OCI-LY1 (cell line): ENCODE results near the gene PTCD1.
"Not testable (repeated sequence)": the region's sequence is repeated elsewhere in the genome, so short reads cannot be mapped to it uniquely, and the experiment has no call there.

Experiments used
- H2AFZ ChIP-seq: fragments of 200-600 bp; sonication (generic), shearing (Covaris generic); 2 replicates; pipeline ENCODE4 v1.6.0; 2014; ENCODE audit warnings: antibody characterized with exemption, mild to moderate bottlenecking, low read length
- H3F3A ChIP-seq: fragments of 200-600 bp; sonication (generic), shearing (Covaris generic); 2 replicates; pipeline ENCODE4 v1.6.0; 2014; ENCODE audit warnings: mild to moderate bottlenecking, antibody characterized with exemption, low read length, moderate library complexity; ENCODE audit not compliant: insufficient read depth
- H3K27ac ChIP-seq: fragments of 200-600 bp; sonication (generic); 2 replicates; pipeline ENCODE4 v1.5.1; 2014; ENCODE audit warnings: low read length, mixed run types, mild to moderate bottlenecking, low read depth; ENCODE audit not compliant: poor library complexity, severe bottlenecking
- H3K27me3 ChIP-seq: fragments of 200-600 bp; sonication (generic); 2 replicates; pipeline ENCODE4 v1.6.0; 2014; ENCODE audit warnings: antibody characterized with exemption, mild to moderate bottlenecking, low read length, moderate library complexity; ENCODE audit not compliant: insufficient read depth
- H3K36me3 ChIP-seq: fragments of 200-600 bp; sonication (generic); 2 replicates; pipeline ENCODE4 v1.6.1; 2014; ENCODE audit warnings: mild to moderate bottlenecking, antibody characterized with exemption, low read length, moderate library complexity, mixed read lengths; ENCODE audit not compliant: insufficient read depth
- H3K4me1 ChIP-seq: fragments of 200-600 bp; sonication (generic); 2 replicates; pipeline ENCODE4 v1.5.1; 2014; ENCODE audit warnings: mild to moderate bottlenecking, low read length, moderate library complexity; ENCODE audit not compliant: insufficient read depth, severe bottlenecking
- H3K4me2 ChIP-seq: fragments of 200-600 bp; sonication (generic), shearing (Covaris generic); 2 replicates; pipeline ENCODE4 v1.6.1; 2014; ENCODE audit warnings: low read length
- H3K4me3 ChIP-seq: fragments of 200-600 bp; sonication (generic); 2 replicates; pipeline ENCODE4 v1.5.1; 2014; ENCODE audit warnings: low read length, low read depth, mild to moderate bottlenecking, mixed read lengths; ENCODE audit not compliant: poor library complexity, severe bottlenecking
- H3K79me2 ChIP-seq: fragments of 200-600 bp; shearing (Covaris generic); 2 replicates; pipeline ENCODE4 v1.6.1; 2016; ENCODE audit warnings: mixed run types, low read length, mixed read lengths; ENCODE audit not compliant: insufficient read depth
- H3K9ac ChIP-seq: fragments of 200-600 bp; sonication (generic), shearing (Covaris generic); 2 replicates; pipeline ENCODE4 v1.6.1; 2014; ENCODE audit warnings: mild to moderate bottlenecking, low read length, mixed read lengths
- H3K9me2 ChIP-seq: fragments of 200-600 bp; sonication (generic), shearing (Covaris generic); 2 replicates; pipeline ENCODE4 v1.6.1; 2014; ENCODE audit warnings: low read depth, mild to moderate bottlenecking, low read length, mixed read lengths
- H3K9me3 ChIP-seq: fragments of 200-600 bp; shearing (Covaris generic); 2 replicates; pipeline ENCODE4 v1.6.1; 2014; ENCODE audit warnings: low read length, mixed read lengths
- H4K20me1 ChIP-seq: fragments of 200-600 bp; sonication (generic), shearing (Covaris generic); 2 replicates; pipeline ENCODE4 v1.6.0; 2016; ENCODE audit warnings: mild to moderate bottlenecking, low read length; ENCODE audit not compliant: insufficient read depth
- CTCF ChIP-seq: fragments of 200-600 bp; sonication (generic), shearing (Covaris generic); IDR thresholded peaks from 2 replicates; pipeline ENCODE4 v1.5.1; 2017; ENCODE audit warnings: mild to moderate bottlenecking, antibody characterized with exemption, low read length, moderate library complexity, mixed read lengths
- EZH2 ChIP-seq: fragments of 200-600 bp; sonication (generic), shearing (Covaris generic); IDR thresholded peaks from 2 replicates; pipeline ENCODE4 v1.8.0; 2017; ENCODE audit warnings: borderline replicate concordance, mixed run types, mild to moderate bottlenecking, antibody characterized with exemption, low read length, moderate library complexity, mixed read lengths

PTCD1 gene

DNA sequence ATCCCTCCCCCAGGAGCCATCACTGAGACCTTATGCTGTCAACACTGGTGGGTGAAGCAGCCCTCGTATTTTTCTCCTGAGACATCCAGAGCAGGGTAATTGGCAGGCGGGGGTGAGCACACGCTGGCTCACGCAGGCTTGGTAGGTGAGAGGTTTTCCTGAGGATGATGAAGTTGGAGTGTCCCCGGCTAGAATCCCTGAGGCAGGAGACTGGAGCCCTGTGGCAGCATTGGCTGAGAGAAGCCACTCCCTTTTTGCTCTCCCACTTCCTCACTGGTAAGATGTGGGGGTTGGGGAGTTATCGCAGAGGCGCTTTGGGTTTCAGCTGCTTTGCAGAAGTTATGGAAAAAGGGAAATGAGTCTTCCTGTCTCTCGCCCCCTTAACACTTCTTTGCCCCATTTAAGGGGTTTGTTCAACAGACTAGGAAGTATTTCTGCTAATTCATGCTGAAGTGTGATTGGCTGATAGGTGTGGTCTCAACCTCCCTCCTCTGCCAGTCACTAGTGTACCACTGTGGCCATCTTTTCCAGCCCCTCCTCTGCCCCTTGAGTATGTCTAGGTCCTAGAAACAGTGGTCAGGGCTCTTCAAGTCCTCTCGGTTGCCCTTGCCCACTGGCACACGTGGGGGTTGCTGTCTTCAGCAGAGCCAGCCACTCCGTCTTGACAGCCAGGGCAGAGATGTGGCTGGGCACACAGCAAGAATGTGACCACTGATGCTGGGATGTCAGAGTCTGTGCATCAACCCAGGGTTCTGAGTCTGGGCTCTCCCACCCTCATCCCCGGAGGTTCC lies 58.4 kb downstream of the PTCD1 start:
- peak overlapping the region; percentile 96 for H3K27ac ChIP-seq
- TF ChIP-seq CTCF (no peak), EZH2 (no peak)
- no peaks in the 10 kb centered on the region for H3K9me2 ChIP-seq
- H3F3A ChIP-seq, result peaks cover 19% of the 10 kb centered on the region
- H3K79me2 ChIP-seq, result peaks cover 17% of the 10 kb centered on the region; the same call in 1 of the 2 replicates
- no peaks in the 10 kb centered on the region for H3K27me3 ChIP-seq
- peak overlapping the region; percentile 69 for H3K4me2 ChIP-seq
- peak overlapping the region; percentile 74 for H3K9ac ChIP-seq
- peaks cover 52% of the 10 kb centered on the region for H3K36me3 ChIP-seq
- H3K9me3 ChIP-seq, result no peaks in the 10 kb centered on the region
- peak overlapping the region; percentile 48 for H3K4me3 ChIP-seq
- H3K4me1 ChIP-seq, result peaks cover 56% of the 10 kb centered on the region
- H4K20me1 ChIP-seq, result no peaks in the 10 kb centered on the region
- H2AFZ ChIP-seq, result no peak overlapping the region

DNA sequence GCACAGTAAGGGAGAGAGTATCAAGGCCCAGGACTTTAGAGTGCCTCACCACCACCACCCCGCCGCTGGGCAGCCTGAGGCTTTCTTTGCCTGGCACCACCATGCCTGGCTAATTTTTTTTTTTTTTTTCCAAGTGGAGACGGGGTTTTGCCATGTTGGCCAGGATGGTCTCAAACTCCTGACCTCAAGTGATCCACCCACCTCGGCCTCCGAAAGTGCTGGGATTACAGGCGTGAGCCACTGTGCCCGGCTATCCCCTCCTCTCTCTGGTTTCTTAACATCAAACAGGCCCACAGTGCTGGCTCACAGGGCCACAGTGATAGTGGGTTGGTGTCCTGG lies 58.9 kb downstream of the PTCD1 start:
- peak overlapping the region; percentile 48 for H3K4me3 ChIP-seq

DNA sequence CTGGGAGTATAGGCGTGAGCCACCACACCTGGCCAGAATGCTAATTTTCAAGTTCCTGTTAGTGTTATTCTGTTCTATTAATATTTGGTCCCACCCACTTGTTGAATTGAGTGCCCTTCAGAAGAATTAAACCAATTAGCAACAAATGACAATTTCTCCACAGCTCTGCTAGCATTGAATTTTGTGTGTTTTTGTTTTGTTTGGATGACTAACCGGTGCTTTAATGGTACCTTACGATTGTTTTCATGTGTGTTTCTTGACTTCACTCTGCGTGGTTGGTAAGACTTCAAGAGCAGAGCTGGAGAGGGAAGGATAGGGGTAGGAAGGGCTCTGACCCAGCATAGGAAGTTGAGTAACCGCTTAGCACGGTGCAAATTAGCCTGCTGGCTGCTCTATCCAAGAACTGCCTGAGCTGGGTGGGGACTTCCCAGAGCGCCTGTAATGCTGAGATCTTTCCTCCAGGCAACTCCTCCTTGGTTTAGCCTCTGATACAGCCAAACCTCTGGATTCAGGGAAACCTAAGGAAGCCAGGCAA lies 59.5 kb downstream of the PTCD1 start:
- H3K4me2 ChIP-seq, result peak overlapping the region; percentile 69; the same call in 1 of the 2 replicates
- H3K4me3 ChIP-seq, result peak overlapping the region; percentile 48
- H3K27ac ChIP-seq, result peak overlapping the region; percentile 96
- peaks cover 47% of the 10 kb centered on the region for H3K36me3 ChIP-seq
- H3K9ac ChIP-seq, result peak overlapping the region; percentile 74; the same call in 1 of the 2 replicates
- TF ChIP-seq EZH2, result no peak
- TF ChIP-seq CTCF, result no peak
- H3K79me2 ChIP-seq, result peaks cover 17% of the 10 kb centered on the region; the same call in 1 of the 2 replicates
- H3K9me3 ChIP-seq, result no peaks in the 10 kb centered on the region
- peaks cover 19% of the 10 kb centered on the region for H3F3A ChIP-seq
- no peaks in the 10 kb centered on the region for H3K27me3 ChIP-seq
- no peaks in the 10 kb centered on the region for H3K9me2 ChIP-seq
- H2AFZ ChIP-seq, result no peak overlapping the region
- H3K4me1 ChIP-seq, result peaks cover 50% of the 10 kb centered on the region
- H4K20me1 ChIP-seq, result no peaks in the 10 kb centered on the region

More for the DNA sequence above, 58.9 kb downstream of the PTCD1 start:
- not testable (repeated sequence) for H4K20me1 ChIP-seq, H3K27me3 ChIP-seq, H3K9me3 ChIP-seq, H2AFZ ChIP-seq, H3K9me2 ChIP-seq
- Histone ChIP-seq H3K36me3 (peaks cover 52% of the 10 kb centered on the region), H3K4me2 (peak overlapping the region; percentile 69), H3K79me2 (peaks cover 17% of the 10 kb centered on the region; the same call in 1 of the 2 replicates), H3K4me1 (peaks cover 55% of the 10 kb centered on the region), H3K27ac (peak overlapping the region; percentile 96), H3F3A (peaks cover 19% of the 10 kb centered on the region), H3K9ac (peak overlapping the region; percentile 74)
